ENCODE results near the gene CIBAR2. TPM values are rescaled to one million over a fixed set of nuclear protein-coding genes. Genes with fewer than 3 reads are reported as not detected.

CIBAR2 gene
- total RNA-seq, 4 donors from 2014 or later, result 0.79 TPM; not detected in 3

DNA sequence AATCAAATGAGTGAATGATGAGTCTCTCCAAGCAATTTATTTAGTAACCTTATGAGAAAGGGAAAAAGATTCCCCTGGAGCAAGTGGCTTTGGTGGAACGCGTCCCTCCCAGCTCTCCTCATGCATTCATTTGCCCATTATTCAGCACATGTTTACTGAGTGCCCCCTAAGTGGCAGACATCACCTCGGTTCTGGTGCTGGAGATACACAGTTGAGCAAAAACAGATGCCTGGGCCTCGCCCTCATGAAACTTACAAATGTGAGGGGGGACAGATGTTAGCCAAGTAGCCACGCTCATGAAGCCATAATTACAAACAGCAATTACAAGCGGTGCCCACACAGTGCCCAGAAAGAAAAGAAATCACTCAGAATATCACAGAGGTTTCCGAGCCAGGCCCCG, 45.1 kb upstream of the CIBAR2 start:
- no peak overlapping the region for H3K4me3 ChIP-seq

DNA sequence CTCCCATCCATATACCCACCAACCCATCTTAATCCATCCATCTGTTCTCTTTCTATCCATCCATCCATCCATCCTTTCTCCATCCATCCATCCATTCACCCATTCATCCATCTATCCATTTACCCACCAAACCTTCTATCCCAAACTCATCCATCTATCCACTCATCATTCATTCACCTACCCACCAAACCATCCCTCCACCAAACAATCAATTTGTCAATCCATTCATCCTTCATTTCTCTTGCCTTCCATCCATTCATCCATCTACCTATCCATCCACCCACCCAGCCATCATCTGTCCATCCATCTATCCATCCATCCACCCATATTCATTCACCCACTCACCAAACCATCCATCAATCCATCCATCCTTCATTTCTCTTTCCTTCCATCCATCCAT, 44.6 kb upstream of the CIBAR2 start:
- H3K27ac ChIP-seq, result no peak overlapping the region
- H3K4me1 ChIP-seq, result peaks cover 0 to 29% (median 8%) of the 10 kb centered on the region in 4 donors
- H3K36me3 ChIP-seq, result no peaks in the 10 kb centered on the region
- no peaks in the 10 kb centered on the region for H3K27me3 ChIP-seq
- in situ Hi-C loops (cut with MboI; ENCODE audit: low pct_ligation_motif_present in 1 of 4, low pct_unique_long_range_greater_than_20kb in 1 of 4, low sequenced_read_pairs in 3 of 4), result no loop called here
- H3K4me3 ChIP-seq, result no peak overlapping the region
- no peak for DNase-seq
- TF ChIP-seq POLR2A (IDR thresholded peaks at IDR 0.05) (no peak), POLR2AphosphoS5 (IDR thresholded peaks at IDR 0.05) (no peak), EP300 (IDR thresholded peaks at IDR 0.05; ENCODE audit: low read depth) (no peak)
- TF ChIP-seq, protein P1, sequence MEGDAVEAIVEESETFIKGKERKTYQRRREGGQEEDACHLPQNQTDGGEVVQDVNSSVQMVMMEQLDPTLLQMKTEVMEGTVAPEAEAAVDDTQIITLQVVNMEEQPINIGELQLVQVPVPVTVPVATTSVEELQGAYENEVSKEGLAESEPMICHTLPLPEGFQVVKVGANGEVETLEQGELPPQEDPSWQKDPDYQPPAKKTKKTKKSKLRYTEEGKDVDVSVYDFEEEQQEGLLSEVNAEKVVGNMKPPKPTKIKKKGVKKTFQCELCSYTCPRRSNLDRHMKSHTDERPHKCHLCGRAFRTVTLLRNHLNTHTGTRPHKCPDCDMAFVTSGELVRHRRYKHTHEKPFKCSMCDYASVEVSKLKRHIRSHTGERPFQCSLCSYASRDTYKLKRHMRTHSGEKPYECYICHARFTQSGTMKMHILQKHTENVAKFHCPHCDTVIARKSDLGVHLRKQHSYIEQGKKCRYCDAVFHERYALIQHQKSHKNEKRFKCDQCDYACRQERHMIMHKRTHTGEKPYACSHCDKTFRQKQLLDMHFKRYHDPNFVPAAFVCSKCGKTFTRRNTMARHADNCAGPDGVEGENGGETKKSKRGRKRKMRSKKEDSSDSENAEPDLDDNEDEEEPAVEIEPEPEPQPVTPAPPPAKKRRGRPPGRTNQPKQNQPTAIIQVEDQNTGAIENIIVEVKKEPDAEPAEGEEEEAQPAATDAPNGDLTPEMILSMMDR (IDR thresholded peaks at IDR 0.05), result no peak
- intact Hi-C loops (cut with DNase I; ENCODE audit: low total_unique reads), result no loop called here
- H3K9me3 ChIP-seq, result no peaks in the 10 kb centered on the region

More for the DNA sequence above, 45.1 kb upstream of the CIBAR2 start:
- 81 to 84% methylated on average over 6 to 8 of the region's 8 CpGs for whole genome bisulfite sequencing, 2 donors (ENCODE audit: low coverage in 1 of 2)
- TF ChIP-seq, protein P1 (IDR thresholded peaks at IDR 0.05), result no peak
- no peak for TF ChIP-seq POLR2A (IDR thresholded peaks at IDR 0.05)
- no peak for TF ChIP-seq EP300 (IDR thresholded peaks at IDR 0.05; ENCODE audit: low read depth)
- TF ChIP-seq POLR2AphosphoS5 (IDR thresholded peaks at IDR 0.05), result no peak
- in situ Hi-C loops (cut with MboI; ENCODE audit: low pct_ligation_motif_present in 1 of 4, low pct_unique_long_range_greater_than_20kb in 1 of 4, low sequenced_read_pairs in 3 of 4) (no loop called here), intact Hi-C loops (cut with DNase I; ENCODE audit: low total_unique reads) (no loop called here)
- H3K36me3 ChIP-seq, result no peaks in the 10 kb centered on the region
- peaks cover 0 to 29% (median 5%) of the 10 kb centered on the region in 4 donors for H3K4me1 ChIP-seq
- no peaks in the 10 kb centered on the region for H3K27me3 ChIP-seq
- H3K27ac ChIP-seq, result no peak overlapping the region
- H3K9me3 ChIP-seq, result no peaks in the 10 kb centered on the region
- no peak for DNase-seq

DNA sequence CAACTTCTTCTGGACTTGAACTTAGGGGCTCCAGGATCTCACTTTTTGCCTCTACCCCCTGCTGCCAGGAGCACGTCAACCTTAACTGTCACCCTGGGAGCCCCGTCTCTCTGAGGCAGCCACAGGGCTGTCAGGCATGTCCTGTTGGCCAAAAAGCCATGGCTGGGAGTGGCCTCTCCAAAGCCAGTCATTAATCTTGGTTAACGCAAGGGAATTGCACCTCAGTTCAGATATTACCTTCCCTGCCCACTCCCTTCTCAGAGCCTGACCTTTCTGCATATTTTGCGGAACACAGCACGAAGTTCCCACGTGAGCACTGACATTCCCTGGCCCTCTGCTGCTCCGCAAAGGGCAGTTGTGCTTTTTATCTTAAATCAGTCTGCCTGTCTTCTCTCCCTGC, 44.2 kb upstream of the CIBAR2 start:
- DNase-seq, result no peak
- 84 to 100% methylated on average over 1 to 7 of the region's 7 CpGs for WGBS, 2 donors (ENCODE audit: low coverage in 1 of 2)
- TF ChIP-seq EP300 (IDR thresholded peaks at IDR 0.05; ENCODE audit: low read depth) (no peak), POLR2AphosphoS5 (IDR thresholded peaks at IDR 0.05) (no peak), POLR2A (IDR thresholded peaks at IDR 0.05) (no peak)
- Histone ChIP-seq H3K9me3 (no peaks in the 10 kb centered on the region), H3K4me3 (no peak overlapping the region), H3K27me3 (no peaks in the 10 kb centered on the region), H3K4me1 (peaks cover 4 to 32% (median 10%) of the 10 kb centered on the region in 4 donors), H3K27ac (no peak overlapping the region), H3K36me3 (no peaks in the 10 kb centered on the region)
- intact Hi-C loops (cut with DNase I; ENCODE audit: low total_unique reads), result no loop called here
- in situ Hi-C loops (cut with MboI; ENCODE audit: low pct_ligation_motif_present in 1 of 4, low pct_unique_long_range_greater_than_20kb in 1 of 4, low sequenced_read_pairs in 3 of 4), result no loop called here

DNA sequence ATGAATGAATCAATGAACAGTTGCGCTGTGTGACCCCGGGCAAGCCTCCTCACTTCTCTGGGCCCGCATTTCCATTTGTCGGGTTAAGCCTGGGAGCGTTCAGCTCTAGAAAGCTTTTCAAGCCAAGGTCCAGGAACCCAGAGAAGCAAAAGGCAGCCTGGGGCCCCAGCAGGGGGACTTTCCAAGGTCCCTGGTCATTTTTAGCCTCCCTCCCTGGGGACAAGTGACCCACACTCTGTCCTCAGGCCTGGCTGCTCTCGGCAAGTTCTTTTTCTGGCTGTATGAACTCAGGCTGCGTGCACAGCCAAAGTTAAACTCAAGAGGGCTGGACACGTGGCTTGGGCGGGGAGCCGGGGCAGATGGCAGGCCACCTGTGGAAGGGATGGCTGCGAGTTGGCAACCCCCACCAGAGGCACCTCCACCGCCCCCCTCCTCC, 41.4 kb upstream of the CIBAR2 start:
- no peak overlapping the region for H3K4me3 ChIP-seq
- in situ Hi-C loops (cut with MboI; ENCODE audit: low pct_ligation_motif_present in 1 of 4, low pct_unique_long_range_greater_than_20kb in 1 of 4, low sequenced_read_pairs in 3 of 4) (no loop called here), intact Hi-C loops (cut with DNase I; ENCODE audit: low total_unique reads) (no loop called here)
- WGBS, 2 donors (ENCODE audit: low coverage in 1 of 2), result 61% methylated on average over 12 of the region's 12 CpGs; no CpG with 5 or more reads in 1 of the 2 donors
- no peaks in the 10 kb centered on the region for H3K9me3 ChIP-seq
- no peak overlapping the region for H3K27ac ChIP-seq
- no peaks in the 10 kb centered on the region for H3K27me3 ChIP-seq
- no peaks in the 10 kb centered on the region for H3K36me3 ChIP-seq
- DNase-seq, result no peak
- H3K4me1 ChIP-seq, result peaks cover 5 to 26% (median 12%) of the 10 kb centered on the region in 4 donors
- TF ChIP-seq POLR2A (IDR thresholded peaks at IDR 0.05), result no peak
- no peak for TF ChIP-seq EP300 (IDR thresholded peaks at IDR 0.05; ENCODE audit: low read depth)
- no peak for TF ChIP-seq POLR2AphosphoS5 (IDR thresholded peaks at IDR 0.05)

DNA sequence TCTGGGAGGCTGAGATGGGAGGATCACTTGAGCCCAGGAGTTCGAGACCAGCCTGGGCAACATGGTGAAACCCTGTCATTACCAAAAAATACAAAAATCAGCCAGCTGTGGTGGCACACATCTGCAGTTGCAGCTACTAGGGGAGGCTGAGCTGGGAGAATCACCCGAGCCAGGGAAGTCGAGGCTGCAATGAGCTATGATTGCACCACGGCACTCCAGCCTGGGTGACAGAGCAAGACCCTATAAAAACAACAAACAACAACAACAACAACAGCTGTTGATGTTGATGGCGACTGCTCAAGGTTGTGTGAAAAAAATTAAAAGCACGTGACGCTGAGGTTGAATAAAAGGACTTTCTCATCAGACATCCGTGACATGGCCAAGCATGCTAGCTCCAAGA, 40.8 kb upstream of the CIBAR2 start:
- intact Hi-C loops (cut with DNase I; ENCODE audit: low total_unique reads) (no loop called here), in situ Hi-C loops (cut with MboI; ENCODE audit: low pct_ligation_motif_present in 1 of 4, low pct_unique_long_range_greater_than_20kb in 1 of 4, low sequenced_read_pairs in 3 of 4) (no loop called here)
- Histone ChIP-seq H3K27me3 (no peaks in the 10 kb centered on the region), H3K9me3 (no peaks in the 10 kb centered on the region), H3K36me3 (no peaks in the 10 kb centered on the region), H3K4me3 (no peak overlapping the region), H3K4me1 (peaks cover 5 to 20% (median 12%) of the 10 kb centered on the region in 4 donors), H3K27ac (no peak overlapping the region)
- WGBS, 2 donors (ENCODE audit: low coverage in 1 of 2), result 77% methylated on average over 8 of the region's 8 CpGs; no CpG with 5 or more reads in 1 of the 2 donors
- no peak for TF ChIP-seq POLR2AphosphoS5 (IDR thresholded peaks at IDR 0.05)
- TF ChIP-seq EP300 (IDR thresholded peaks at IDR 0.05; ENCODE audit: low read depth), result no peak
- TF ChIP-seq, protein P1 (IDR thresholded peaks at IDR 0.05), result no peak
- no peak for TF ChIP-seq POLR2A (IDR thresholded peaks at IDR 0.05)
- DNase-seq, result no peak
